Testis (tissue), 5 donors: ENCODE measurements around the gene FHDC1. TPM values are rescaled to one million over a fixed set of nuclear protein-coding genes. Genes with fewer than 3 reads are reported as not detected.

ENCODE experiments used
- DNase-seq: peaks from one replicate; pipeline ENCODE4 v3.0.0-alpha.2; 2019
- H3K27ac ChIP-seq, 2 donors: fragments of 200-600 bp; sonication (generic); one replicate each; pipeline ENCODE4 v1.5.1; 2019
- H3K27me3 ChIP-seq: fragments of 200-600 bp; sonication (generic); one replicate; pipeline ENCODE4 v1.5.1; 2019
- H3K36me3 ChIP-seq: fragments of 200-600 bp; sonication (generic); one replicate; pipeline ENCODE4 v1.5.1; 2017; ENCODE audit warnings: low read depth; ENCODE audit errors: missing control alignments
- H3K4me1 ChIP-seq: fragments of 200-600 bp; sonication (generic); one replicate; pipeline ENCODE4 v1.5.1; 2019
- H3K4me3 ChIP-seq, 2 donors: fragments of 200-600 bp; sonication (generic); one replicate each; pipeline ENCODE4 v1.5.1; 2017 to 2019
- H3K9me3 ChIP-seq: fragments of 200-600 bp; sonication (generic); one replicate; pipeline ENCODE4 v1.5.1; 2017
- POLR2A ChIP-seq: fragments of 450-650 bp; IDR thresholded peaks from one replicate; pipeline ENCODE4 v1.6.1; 2017; ENCODE audit warnings: antibody characterized with exemption, mild to moderate bottlenecking, moderate library complexity
- WGBS, 2 donors: methylation state at CpG; one replicate each; pipeline ENCODE4 v1.1.5; 2018; 5-methylcytosine and 5-hydroxymethylcytosine counted together
- intact Hi-C: fragments of 100-400 bp; cut with DNase I; formaldehyde crosslinking; loops from one replicate; pipeline ENCODE4 v1.15.1; 2023; ENCODE audit warnings: low total_unique reads
- long read RNA-seq, 2 donors: transcript quantifications; one replicate each; lab custom pipeline, GENCODE V29; 2026
- polyA plus RNA-seq: library from polyadenylated mRNA; stranded (reverse); fragments of 350-450 nt; fragmentation: Illumina TruSeq; extraction: RNeasy Lipid Tissue Mini Kit (QIAGEN cat#74804); gene quantifications from one replicate; pipeline ENCODE4 v1.2.3, GENCODE V29; 2014; ENCODE audit warnings: low read depth, low replicate concordance; ENCODE audit not compliant: insufficient read depth
- total RNA-seq, 2 donors: library from RNA; depleted of rRNA; stranded (reverse); fragments of >200 nt; gene quantifications; one replicate each; pipeline ENCODE4 v1.2.3, GENCODE V29; 2016
- TF ChIP-seq, protein P1 (sequence below), 3 experiments: fragments of 450-650 bp in 2 of 3; fragments of 200-600 bp in 1 of 3; sonication (generic) in 1 of 3; IDR thresholded peaks; one replicate each; pipeline ENCODE4 v1.5.1; 2016 to 2019; ENCODE audit warnings: antibody characterized with exemption in 3 of 3, mild to moderate bottlenecking in 2 of 3, moderate library complexity in 1 of 3

The FHDC1 gene, protein sequence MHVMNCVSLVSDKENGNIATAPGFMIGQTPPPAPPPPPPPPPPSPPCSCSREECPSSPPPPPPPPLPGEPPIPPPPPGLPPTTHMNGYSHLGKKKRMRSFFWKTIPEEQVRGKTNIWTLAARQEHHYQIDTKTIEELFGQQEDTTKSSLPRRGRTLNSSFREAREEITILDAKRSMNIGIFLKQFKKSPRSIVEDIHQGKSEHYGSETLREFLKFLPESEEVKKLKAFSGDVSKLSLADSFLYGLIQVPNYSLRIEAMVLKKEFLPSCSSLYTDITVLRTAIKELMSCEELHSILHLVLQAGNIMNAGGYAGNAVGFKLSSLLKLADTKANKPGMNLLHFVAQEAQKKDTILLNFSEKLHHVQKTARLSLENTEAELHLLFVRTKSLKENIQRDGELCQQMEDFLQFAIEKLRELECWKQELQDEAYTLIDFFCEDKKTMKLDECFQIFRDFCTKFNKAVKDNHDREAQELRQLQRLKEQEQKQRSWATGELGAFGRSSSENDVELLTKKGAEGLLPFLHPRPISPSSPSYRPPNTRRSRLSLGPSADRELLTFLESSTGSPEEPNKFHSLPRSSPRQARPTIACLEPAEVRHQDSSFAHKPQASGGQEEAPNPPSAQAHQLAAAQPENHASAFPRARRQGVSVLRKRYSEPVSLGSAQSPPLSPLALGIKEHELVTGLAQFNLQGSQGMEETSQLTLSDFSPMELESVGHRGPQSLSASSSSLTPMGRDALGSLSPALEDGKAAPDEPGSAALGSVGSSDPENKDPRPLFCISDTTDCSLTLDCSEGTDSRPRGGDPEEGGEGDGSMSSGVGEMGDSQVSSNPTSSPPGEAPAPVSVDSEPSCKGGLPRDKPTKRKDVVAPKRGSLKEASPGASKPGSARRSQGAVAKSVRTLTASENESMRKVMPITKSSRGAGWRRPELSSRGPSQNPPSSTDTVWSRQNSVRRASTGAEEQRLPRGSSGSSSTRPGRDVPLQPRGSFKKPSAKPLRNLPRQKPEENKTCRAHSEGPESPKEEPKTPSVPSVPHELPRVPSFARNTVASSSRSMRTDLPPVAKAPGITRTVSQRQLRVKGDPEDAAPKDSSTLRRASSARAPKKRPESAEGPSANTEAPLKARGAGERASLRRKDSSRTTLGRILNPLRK
- total RNA-seq (1 to 10 TPM; 3.8 to 4.2 TPM), polyA plus RNA-seq (2.9 TPM)
- long read RNA-seq, donor 1, full-length matches to known transcripts, result 1 of 1 reads
- long read RNA-seq, donor 1, partial matches to known transcripts, result 0 of 1 reads
- long read RNA-seq, donor 1, other reads (novel, unspliced or antisense), result 0 of 1 reads
- long read RNA-seq, donor 2, full-length matches to known transcripts, result 3 of 3 reads
- long read RNA-seq, donor 2, partial matches to known transcripts, result 0 of 3 reads
- long read RNA-seq, donor 2, other reads (novel, unspliced or antisense), result 0 of 3 reads

DNA sequence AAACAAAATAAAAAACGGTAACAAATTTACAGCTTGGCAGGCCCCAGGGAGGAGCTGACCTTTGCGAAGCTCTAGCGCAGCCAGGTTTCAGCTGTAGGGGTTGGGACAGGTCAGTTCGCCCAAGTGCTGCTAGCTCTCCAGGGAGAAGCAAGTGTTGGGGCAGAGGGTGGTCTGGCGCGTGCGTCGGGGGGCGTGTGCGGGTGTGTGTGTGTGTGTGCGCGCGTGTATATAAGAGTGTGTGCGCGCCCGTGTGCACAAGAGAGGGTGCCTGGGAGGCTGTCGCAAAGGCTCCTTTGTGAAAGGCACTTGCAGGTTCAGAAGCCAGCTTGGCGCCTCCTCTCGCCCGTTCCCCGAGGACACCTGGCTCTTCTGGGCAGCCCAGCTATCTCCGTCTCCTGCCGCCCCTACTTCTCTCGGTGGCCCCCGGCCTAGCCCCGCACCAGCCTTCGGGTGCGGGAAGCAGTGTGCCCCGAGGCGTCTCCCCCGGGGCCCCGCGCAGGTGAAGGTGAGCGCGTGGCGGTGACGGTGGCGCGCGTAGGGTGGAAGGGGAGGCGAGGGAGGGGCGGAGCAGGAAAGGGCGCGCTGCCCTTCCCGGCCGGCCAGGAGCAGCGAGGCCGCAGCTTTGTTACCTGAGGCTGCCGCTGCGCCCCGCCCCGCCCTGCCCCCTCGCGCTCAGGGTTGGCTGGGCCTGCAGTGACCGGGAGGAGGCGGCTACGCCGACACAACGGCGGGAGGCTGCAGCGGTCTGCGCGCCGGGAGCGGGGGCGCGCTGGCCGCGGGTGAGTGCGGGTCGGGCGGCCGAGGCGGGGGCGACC lies at the start of gene FHDC1:
Gene FHDC1 (plus strand): TSS at position 693 of the 815 bp plus-strand sequence. CDS start 6,735 bp downstream, outside the sequence.
- no peaks in the 10 kb centered on the region for H3K27me3 ChIP-seq
- peak; percentile 29 for DNase-seq

DNA sequence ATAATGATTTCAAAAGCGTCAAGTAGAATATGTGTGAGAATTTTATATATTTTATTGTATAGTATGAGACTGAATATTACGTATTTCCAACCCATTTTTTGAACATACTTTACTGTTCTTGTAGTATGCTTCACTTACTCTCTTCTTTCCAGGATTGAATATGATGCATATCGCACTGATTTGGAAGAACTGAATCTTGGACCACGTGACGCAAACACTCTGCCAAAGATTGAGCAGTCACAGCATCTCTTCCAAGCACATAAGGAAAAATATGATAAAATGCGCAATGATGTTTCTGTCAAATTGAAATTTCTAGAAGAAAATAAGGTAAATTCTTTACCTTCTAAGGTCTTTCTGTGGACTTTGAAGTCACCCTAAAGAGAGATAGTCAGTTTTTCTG lies 48.1 kb upstream of the FHDC1 start:
- Histone ChIP-seq H3K4me3 (no peak overlapping the region), H3K36me3 (no peaks in the 10 kb centered on the region), H3K4me1 (no peaks in the 10 kb centered on the region), H3K27ac (no peak overlapping the region), H3K27me3 (no peaks in the 10 kb centered on the region), H3K9me3 (no peaks in the 10 kb centered on the region)
- no peak for DNase-seq
- intact Hi-C loops, result no loop called here
- TF ChIP-seq POLR2A, result no peak
- TF ChIP-seq, protein P1, sequence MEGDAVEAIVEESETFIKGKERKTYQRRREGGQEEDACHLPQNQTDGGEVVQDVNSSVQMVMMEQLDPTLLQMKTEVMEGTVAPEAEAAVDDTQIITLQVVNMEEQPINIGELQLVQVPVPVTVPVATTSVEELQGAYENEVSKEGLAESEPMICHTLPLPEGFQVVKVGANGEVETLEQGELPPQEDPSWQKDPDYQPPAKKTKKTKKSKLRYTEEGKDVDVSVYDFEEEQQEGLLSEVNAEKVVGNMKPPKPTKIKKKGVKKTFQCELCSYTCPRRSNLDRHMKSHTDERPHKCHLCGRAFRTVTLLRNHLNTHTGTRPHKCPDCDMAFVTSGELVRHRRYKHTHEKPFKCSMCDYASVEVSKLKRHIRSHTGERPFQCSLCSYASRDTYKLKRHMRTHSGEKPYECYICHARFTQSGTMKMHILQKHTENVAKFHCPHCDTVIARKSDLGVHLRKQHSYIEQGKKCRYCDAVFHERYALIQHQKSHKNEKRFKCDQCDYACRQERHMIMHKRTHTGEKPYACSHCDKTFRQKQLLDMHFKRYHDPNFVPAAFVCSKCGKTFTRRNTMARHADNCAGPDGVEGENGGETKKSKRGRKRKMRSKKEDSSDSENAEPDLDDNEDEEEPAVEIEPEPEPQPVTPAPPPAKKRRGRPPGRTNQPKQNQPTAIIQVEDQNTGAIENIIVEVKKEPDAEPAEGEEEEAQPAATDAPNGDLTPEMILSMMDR (IDR thresholded peaks at IDR 0.05), result no peak
- 93 to 96% methylated on average over 6 of the region's 6 CpGs for WGBS, 2 donors

More for the DNA sequence above, at the start of gene FHDC1:
- H3K36me3 ChIP-seq, result no peaks in the 10 kb centered on the region
- WGBS, 2 donors, result 5 to 18% methylated on average over 24 to 74 of the region's 75 CpGs
- TF ChIP-seq, protein P1 (IDR thresholded peaks at IDR 0.05), result no peak
- no peak for TF ChIP-seq POLR2A
- intact Hi-C loops, result no loop called here
- H3K9me3 ChIP-seq, result no peaks in the 10 kb centered on the region
- peak within 1 kb of the TSS in 1 of 2 donors; percentile 19 for H3K27ac ChIP-seq
- peaks cover 4% of the 10 kb centered on the region for H3K4me1 ChIP-seq
- peak within 1 kb of the TSS; percentile 60 to 63 for H3K4me3 ChIP-seq

DNA sequence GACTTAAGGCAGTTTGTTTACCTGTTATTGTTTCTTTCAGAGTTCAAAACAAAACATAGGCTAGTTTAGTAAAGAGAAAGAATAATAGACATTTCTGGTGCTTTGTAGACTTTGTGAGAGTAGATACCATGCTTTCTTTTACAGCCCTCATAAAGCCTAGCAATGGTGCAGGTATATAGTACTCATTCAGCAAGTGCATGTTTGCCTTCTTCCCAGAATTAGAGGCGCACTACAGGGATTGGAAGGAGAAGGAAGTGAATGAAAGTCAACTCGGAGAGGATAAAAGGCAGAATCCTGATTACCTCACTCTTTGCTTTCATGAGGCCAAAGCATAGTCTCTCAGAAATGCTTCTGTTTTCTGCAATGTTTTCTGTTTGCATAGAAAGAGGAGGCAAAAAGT lies 43.1 kb upstream of the FHDC1 start:
- Histone ChIP-seq H3K27me3 (no peaks in the 10 kb centered on the region), H3K27ac (no peak overlapping the region), H3K4me1 (no peaks in the 10 kb centered on the region), H3K4me3 (no peak overlapping the region), H3K9me3 (no peaks in the 10 kb centered on the region), H3K36me3 (no peaks in the 10 kb centered on the region)
- 86 to 92% methylated on average over 2 of the region's 2 CpGs for WGBS, 2 donors
- intact Hi-C loops, result no loop called here
- TF ChIP-seq, protein P1 (IDR thresholded peaks at IDR 0.05), result no peak
- no peak for TF ChIP-seq POLR2A
- DNase-seq, result no peak

DNA sequence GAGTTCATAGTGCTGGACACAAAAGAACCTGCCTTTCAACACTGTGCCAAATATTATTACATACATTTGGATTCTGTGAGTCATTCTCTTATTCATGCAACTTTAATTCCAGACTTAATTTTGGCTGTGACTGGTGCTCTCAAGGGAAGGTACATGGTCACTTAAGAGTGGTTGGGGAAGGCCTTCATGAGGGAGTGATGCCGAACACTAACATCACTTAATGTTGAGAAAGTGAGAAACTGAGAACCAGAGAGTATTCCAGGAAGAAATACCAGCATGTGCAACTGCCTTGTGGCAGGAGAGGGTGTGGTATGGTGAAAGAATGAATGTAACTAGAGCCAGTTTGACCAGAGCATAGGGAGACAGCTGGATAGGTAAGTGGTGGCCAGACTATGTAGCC lies 41.5 kb upstream of the FHDC1 start:
- H3K27me3 ChIP-seq, result no peaks in the 10 kb centered on the region
- no peak overlapping the region for H3K4me3 ChIP-seq
- intact Hi-C loops, result no loop called here
- no peaks in the 10 kb centered on the region for H3K36me3 ChIP-seq
- no peak for DNase-seq
- 100% methylated on average over 1 of the region's 1 CpG for WGBS, 2 donors
- TF ChIP-seq, protein P1 (IDR thresholded peaks at IDR 0.05), result no peak
- no peak for TF ChIP-seq POLR2A
- no peaks in the 10 kb centered on the region for H3K4me1 ChIP-seq
- no peak overlapping the region for H3K27ac ChIP-seq
- no peaks in the 10 kb centered on the region for H3K9me3 ChIP-seq
